Endothelial cell of umbilical vein (primary cell): Measurements from ENCODE around the gene CAMKMT. TPM values are rescaled to one million over a fixed set of nuclear protein-coding genes. Genes with fewer than 3 reads are reported as not detected.

ENCODE experiments used
- BruUV-seq: library from RNA; stranded (reverse); fragments of 400-500 nt; replicated peaks from 2 replicates; lab custom pipeline; 2021; lab: Mats Ljungman, UMichigan
- CTCF ChIA-PET: fragments of 300-600, 350-600 bp; sonication (Branson Sonifier 250); formaldehyde crosslinking; loops from one replicate; lab custom pipeline; 2021; ENCODE audit warnings: antibody characterized with exemption, inconsistent platforms; lab: Charles Lee
- POLR2A ChIA-PET: fragments of 300-600, 350-600 bp; sonication (Branson Sonifier 250); formaldehyde crosslinking; loops from one replicate; lab custom pipeline; 2021; ENCODE audit warnings: antibody characterized with exemption, inconsistent platforms; lab: Charles Lee
- DNase-seq: peaks from one replicate; pipeline ENCODE4 v3.0.0-alpha.2; 2011; ENCODE audit warnings: low read depth, low spot score
- FAIRE-seq: peaks from 2 replicates; lab custom pipeline; 2011; peaks lifted over from hg19 to GRCh38; lab: Jason Lieb, UNC
- H2AFZ ChIP-seq: 2 replicates; pipeline ENCODE4 v1.6.0; 2012; ENCODE audit warnings: low read depth, low read length, control low read depth, inconsistent platforms
- H3K27ac ChIP-seq: 2 replicates; pipeline ENCODE4 v1.5.1; 2011; ENCODE audit warnings: low read depth, mild to moderate bottlenecking, control low read depth, low read length, moderate library complexity; ENCODE audit not compliant: insufficient read depth
- H3K27me3 ChIP-seq, 2 experiments: 2 replicates each; pipeline versions ENCODE4 v1.6.0 to v1.6.1; 2011; ENCODE audit warnings: low read length in 2 of 2, mixed read lengths in 1 of 2; ENCODE audit not compliant: control insufficient read depth in 2 of 2, insufficient read depth in 2 of 2
- H3K36me3 ChIP-seq, 2 experiments: 2 replicates in 1 of 2; 3 replicates in 1 of 2; pipeline ENCODE4 v1.5.1; 2011; ENCODE audit warnings: low read length in 2 of 2, mild to moderate bottlenecking in 1 of 2, moderate library complexity in 1 of 2; ENCODE audit not compliant: control insufficient read depth in 2 of 2, insufficient read depth in 2 of 2; ENCODE audit errors: extremely low read depth in 1 of 2
- H3K4me1 ChIP-seq: 3 replicates; pipeline ENCODE4 v1.5.1; 2011; ENCODE audit warnings: mild to moderate bottlenecking, low read length; ENCODE audit not compliant: control insufficient read depth, insufficient read depth; ENCODE audit errors: extremely low read depth
- H3K4me2 ChIP-seq: 2 replicates; pipeline ENCODE4 v1.6.1; 2011; ENCODE audit warnings: low read length, control low read depth, mixed read lengths; ENCODE audit not compliant: insufficient read depth
- H3K4me3 ChIP-seq, 3 experiments: fragments of 200-600 bp in 1 of 3; sonication (generic), shearing (Covaris generic) in 1 of 3; replicated peaks in 1 of 3; 2 replicates each; pipeline ENCODE4 v1.5.1; 2011 to 2016; ENCODE audit warnings: control low read depth in 3 of 3, low read length in 3 of 3, mild to moderate bottlenecking in 2 of 3, inconsistent platforms in 1 of 3, low read depth in 1 of 3, moderate library complexity in 1 of 3; ENCODE audit not compliant: insufficient read depth in 1 of 3
- H3K79me2 ChIP-seq: 2 replicates; pipeline ENCODE4 v1.6.0; 2012; ENCODE audit warnings: low read length, inconsistent platforms; ENCODE audit not compliant: control insufficient read depth, insufficient read depth
- H3K9ac ChIP-seq: replicated peaks from 2 replicates; pipeline ENCODE3; 2011; ENCODE audit warnings: low read length, control low read depth; ENCODE audit not compliant: insufficient read depth; ENCODE audit errors: extremely low read depth
- H3K9me1 ChIP-seq: replicated peaks from 3 replicates; pipeline ENCODE4 v1.6.0; 2011; ENCODE audit warnings: mild to moderate bottlenecking, low read length; ENCODE audit not compliant: control insufficient read depth, insufficient read depth; ENCODE audit errors: extremely low read depth
- H3K9me3 ChIP-seq: replicated peaks from 2 replicates; pipeline ENCODE4 v1.5.1; 2012; ENCODE audit warnings: low read length, inconsistent platforms; ENCODE audit not compliant: control insufficient read depth, insufficient read depth
- H4K20me1 ChIP-seq: replicated peaks from 2 replicates; pipeline ENCODE3; 2011; ENCODE audit warnings: mild to moderate bottlenecking, low read length; ENCODE audit not compliant: control insufficient read depth, insufficient read depth; ENCODE audit errors: extremely low read depth
- EZH2 ChIP-seq: IDR thresholded peaks from 2 replicates; pipeline ENCODE4 v1.6.1; 2012; ENCODE audit warnings: borderline replicate concordance, low read depth, mild to moderate bottlenecking, moderate library complexity, low read length, inconsistent platforms; ENCODE audit not compliant: severe bottlenecking
- FOS ChIP-seq: IDR thresholded peaks from 2 replicates; pipeline ENCODE4 v1.6.1; 2011; ENCODE audit warnings: mild to moderate bottlenecking, low read length, moderate library complexity, borderline replicate concordance; ENCODE audit not compliant: insufficient read depth
- GATA2 ChIP-seq: IDR thresholded peaks from 2 replicates; pipeline ENCODE4 v1.7.0; 2011; ENCODE audit warnings: low read depth, mild to moderate bottlenecking, moderate library complexity, mixed read lengths, low read length; ENCODE audit not compliant: insufficient read length, insufficient read depth
- JUN ChIP-seq: IDR thresholded peaks from 2 replicates; pipeline ENCODE4 v1.6.1; 2011; ENCODE audit warnings: borderline replicate concordance, low read depth; ENCODE audit not compliant: insufficient read length, insufficient read depth
- MYC ChIP-seq: IDR thresholded peaks from one replicate; pipeline ENCODE4 v1.6.1; 2011; ENCODE audit warnings: mild to moderate bottlenecking, low read depth, low read length
- POLR2A ChIP-seq: IDR thresholded peaks from 2 replicates; pipeline ENCODE4 v1.6.1; 2012; ENCODE audit warnings: low read depth, mild to moderate bottlenecking, control low read depth, low read length
- POLR2AphosphoS5 ChIP-seq: IDR thresholded peaks from 2 replicates; pipeline ENCODE4 v1.6.1; 2012; ENCODE audit warnings: low read depth, mild to moderate bottlenecking, control low read depth, low read length, moderate library complexity; ENCODE audit not compliant: insufficient read depth
- dilution Hi-C: fragments of 300-500 bp; cut with MboI; formaldehyde crosslinking; loops from one replicate; pipeline ENCODE4 v1.15.0; 2019; ENCODE audit warnings: low sequenced_read_pairs; ENCODE audit not compliant: extremely low pct_ligation_motif_present
- intact Hi-C: fragments of 100-400 bp; cut with micrococcal nuclease; formaldehyde crosslinking; loops from one replicate; pipeline ENCODE4 v1.10.0; 2022
- polyA plus RNA-seq, 4 experiments: library from polyadenylated mRNA; depleted of rRNA in 3 of 4; stranded (reverse) in 3 of 4; unstranded in 1 of 4; fragments of >200 nt; gene quantifications; 2 replicates each; pipeline versions ENCODE4 v1.2.1 to v1.2.3, GENCODE V29; 2011 to 2012; ENCODE audit warnings: missing spikeins in 1 of 4
- total RNA-seq: library from RNA; stranded (reverse); gene quantifications from 2 replicates; pipeline ENCODE4 v1.2.3, GENCODE V29; 2021
- TF ChIP-seq, protein P1 (sequence below): IDR thresholded peaks from 2 replicates; pipeline ENCODE4 v1.6.1; 2011; ENCODE audit not compliant: insufficient read depth, insufficient read length
- TF ChIP-seq, protein P2 (sequence below), 2 donors: IDR thresholded peaks; 1 replicate in 1 of 2; 2 replicates in 1 of 2; pipeline ENCODE4 v1.5.1; 2011; ENCODE audit warnings: low read length in 2 of 2, mild to moderate bottlenecking in 2 of 2, moderate library complexity in 2 of 2, control low read depth in 1 of 2, inconsistent platforms in 1 of 2, low read depth in 1 of 2; ENCODE audit not compliant: insufficient read depth in 1 of 2; ENCODE audit errors: extremely low read depth in 1 of 2

CAMKMT gene
- total and polyA plus RNA-seq, 2 donors (not counting 3 experiments of a cell fraction or from before 2014, with no cell fraction given): 4.1 to 10.7 TPM

- POLR2A ChIA-PET: no interaction called here
- TF ChIP-seq FOS (no peak), POLR2AphosphoS5 (no peak), POLR2A (no peak), GATA2 (no peak), JUN (no peak), MYC (no peak), EZH2 (no peak)
- TF ChIP-seq, protein P1, sequence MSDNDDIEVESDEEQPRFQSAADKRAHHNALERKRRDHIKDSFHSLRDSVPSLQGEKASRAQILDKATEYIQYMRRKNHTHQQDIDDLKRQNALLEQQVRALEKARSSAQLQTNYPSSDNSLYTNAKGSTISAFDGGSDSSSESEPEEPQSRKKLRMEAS: no peak
- TF ChIP-seq, protein P2, sequence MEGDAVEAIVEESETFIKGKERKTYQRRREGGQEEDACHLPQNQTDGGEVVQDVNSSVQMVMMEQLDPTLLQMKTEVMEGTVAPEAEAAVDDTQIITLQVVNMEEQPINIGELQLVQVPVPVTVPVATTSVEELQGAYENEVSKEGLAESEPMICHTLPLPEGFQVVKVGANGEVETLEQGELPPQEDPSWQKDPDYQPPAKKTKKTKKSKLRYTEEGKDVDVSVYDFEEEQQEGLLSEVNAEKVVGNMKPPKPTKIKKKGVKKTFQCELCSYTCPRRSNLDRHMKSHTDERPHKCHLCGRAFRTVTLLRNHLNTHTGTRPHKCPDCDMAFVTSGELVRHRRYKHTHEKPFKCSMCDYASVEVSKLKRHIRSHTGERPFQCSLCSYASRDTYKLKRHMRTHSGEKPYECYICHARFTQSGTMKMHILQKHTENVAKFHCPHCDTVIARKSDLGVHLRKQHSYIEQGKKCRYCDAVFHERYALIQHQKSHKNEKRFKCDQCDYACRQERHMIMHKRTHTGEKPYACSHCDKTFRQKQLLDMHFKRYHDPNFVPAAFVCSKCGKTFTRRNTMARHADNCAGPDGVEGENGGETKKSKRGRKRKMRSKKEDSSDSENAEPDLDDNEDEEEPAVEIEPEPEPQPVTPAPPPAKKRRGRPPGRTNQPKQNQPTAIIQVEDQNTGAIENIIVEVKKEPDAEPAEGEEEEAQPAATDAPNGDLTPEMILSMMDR (IDR thresholded peaks at IDR 0.05; ENCODE audit: extremely low read depth in 1 of 2, insufficient read depth in 1 of 2, low read depth in 1 of 2, low read length in 2 of 2): no peak
- no peak overlapping the region for H3K4me2 ChIP-seq
- H3K4me3 ChIP-seq: no peak overlapping the region
- dilution Hi-C loops (no loop called here), intact Hi-C loops (no loop called here)
- no peak overlapping the region for H2AFZ ChIP-seq
- no peaks in the 10 kb centered on the region for H3K79me2 ChIP-seq
- H4K20me1 ChIP-seq: no peaks in the 10 kb centered on the region
- no peak overlapping the region for H3K27ac ChIP-seq
- H3K9ac ChIP-seq: no peak overlapping the region
- FAIRE-seq (no peak), DNase-seq (no peak)
- no peaks in the 10 kb centered on the region for H3K27me3 ChIP-seq
- H3K9me3 ChIP-seq: no peaks in the 10 kb centered on the region
- H3K4me1 ChIP-seq: no peaks in the 10 kb centered on the region
- CTCF ChIA-PET: no interaction called here
- no TSS peak for BruUV-seq
- H3K9me1 ChIP-seq: no peaks in the 10 kb centered on the region
- H3K36me3 ChIP-seq: no peaks in the 10 kb centered on the region
Measured at GRCh38 chr2:44632931-44633689, 271.4 kb downstream of the CAMKMT start.
